Activated T-cell treated with anti-CD3 and anti-CD28 coated beads, Interleukin-2, amount 50 U/mL, for 1 hour (primary cell): ENCODE data around the gene RAI1.
"Not testable (repeated sequence)": the region's sequence is repeated elsewhere in the genome, so short reads cannot be mapped to it uniquely, and the experiment has no call there.

Source experiments
- DNase-seq: peaks from one replicate; pipeline ENCODE4 v3.0.0-alpha.2; 2020

RAI1 gene, protein sequence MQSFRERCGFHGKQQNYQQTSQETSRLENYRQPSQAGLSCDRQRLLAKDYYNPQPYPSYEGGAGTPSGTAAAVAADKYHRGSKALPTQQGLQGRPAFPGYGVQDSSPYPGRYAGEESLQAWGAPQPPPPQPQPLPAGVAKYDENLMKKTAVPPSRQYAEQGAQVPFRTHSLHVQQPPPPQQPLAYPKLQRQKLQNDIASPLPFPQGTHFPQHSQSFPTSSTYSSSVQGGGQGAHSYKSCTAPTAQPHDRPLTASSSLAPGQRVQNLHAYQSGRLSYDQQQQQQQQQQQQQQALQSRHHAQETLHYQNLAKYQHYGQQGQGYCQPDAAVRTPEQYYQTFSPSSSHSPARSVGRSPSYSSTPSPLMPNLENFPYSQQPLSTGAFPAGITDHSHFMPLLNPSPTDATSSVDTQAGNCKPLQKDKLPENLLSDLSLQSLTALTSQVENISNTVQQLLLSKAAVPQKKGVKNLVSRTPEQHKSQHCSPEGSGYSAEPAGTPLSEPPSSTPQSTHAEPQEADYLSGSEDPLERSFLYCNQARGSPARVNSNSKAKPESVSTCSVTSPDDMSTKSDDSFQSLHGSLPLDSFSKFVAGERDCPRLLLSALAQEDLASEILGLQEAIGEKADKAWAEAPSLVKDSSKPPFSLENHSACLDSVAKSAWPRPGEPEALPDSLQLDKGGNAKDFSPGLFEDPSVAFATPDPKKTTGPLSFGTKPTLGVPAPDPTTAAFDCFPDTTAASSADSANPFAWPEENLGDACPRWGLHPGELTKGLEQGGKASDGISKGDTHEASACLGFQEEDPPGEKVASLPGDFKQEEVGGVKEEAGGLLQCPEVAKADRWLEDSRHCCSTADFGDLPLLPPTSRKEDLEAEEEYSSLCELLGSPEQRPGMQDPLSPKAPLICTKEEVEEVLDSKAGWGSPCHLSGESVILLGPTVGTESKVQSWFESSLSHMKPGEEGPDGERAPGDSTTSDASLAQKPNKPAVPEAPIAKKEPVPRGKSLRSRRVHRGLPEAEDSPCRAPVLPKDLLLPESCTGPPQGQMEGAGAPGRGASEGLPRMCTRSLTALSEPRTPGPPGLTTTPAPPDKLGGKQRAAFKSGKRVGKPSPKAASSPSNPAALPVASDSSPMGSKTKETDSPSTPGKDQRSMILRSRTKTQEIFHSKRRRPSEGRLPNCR (N-terminal part only)

GRCh38 chr17:17681187-17681743, at the start of gene RAI1:
Gene RAI1 (plus strand): TSS chr17:17681458. CDS start chr17:17792949, 111,491 bp downstream.
- DNase-seq = peak; percentile 83

DNA sequence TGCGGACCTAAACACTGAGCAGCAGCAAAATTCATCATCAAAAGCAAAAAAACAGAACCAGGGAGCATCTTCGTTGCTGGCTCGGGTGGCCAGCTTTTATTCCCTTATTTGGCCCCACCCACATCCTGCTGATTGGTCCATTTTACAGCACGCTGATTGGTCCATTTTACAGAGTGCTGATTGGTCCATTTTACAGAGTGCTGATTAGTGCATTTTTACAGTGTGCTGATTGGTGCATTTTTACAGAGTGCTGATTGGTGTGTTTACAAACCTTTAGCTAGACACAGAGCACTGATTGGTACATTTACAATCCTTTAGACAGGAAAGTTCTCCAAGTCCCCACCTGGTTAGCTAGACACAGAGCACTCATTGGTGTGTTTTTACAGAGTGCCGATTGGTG, 48.6 kb upstream of the RAI1 start:
- not testable (repeated sequence) for DNase-seq

- DNase-seq = no peak
These were observed 47.9 kb upstream of the RAI1 start for GRCh38 chr17:17633310-17633709.

- no peak for DNase-seq
These were observed 46.1 kb upstream of the RAI1 start for GRCh38 chr17:17635126-17635525.

DNA sequence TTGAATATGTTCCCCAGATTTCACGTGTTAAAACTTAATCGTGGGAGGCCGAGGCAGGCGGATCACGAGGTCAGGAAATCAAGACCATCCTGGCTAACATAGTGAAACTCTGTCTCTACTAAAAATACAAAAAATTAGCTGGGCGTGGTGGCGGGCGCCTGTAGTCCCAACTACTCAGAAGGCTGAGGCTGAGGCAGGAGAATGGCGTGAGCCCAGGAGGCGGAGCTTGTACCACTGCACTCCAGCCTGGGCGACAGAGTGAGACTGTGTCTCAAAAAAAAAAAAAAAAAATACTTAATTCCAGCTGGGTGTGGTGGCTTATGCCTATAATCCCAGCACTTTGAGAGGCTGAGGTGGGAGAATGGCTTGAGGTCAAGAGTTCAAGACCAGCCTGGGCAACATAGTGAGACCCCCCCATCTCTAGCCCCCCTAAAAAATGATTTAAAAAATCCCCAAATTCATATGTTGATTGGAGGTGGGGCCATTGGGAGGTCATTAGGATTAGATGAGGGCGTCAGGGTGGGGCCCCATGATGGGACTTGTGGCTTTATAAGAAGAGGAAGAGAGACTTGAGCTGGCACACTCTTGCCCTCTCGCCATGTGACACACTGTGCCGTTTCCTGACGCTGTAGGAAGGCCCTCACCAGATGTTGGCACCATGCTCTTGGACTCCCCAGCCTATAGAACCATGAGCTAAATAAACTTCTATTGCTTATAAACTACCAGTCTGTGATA, 45.6 kb upstream of the RAI1 start:
- DNase-seq = not testable (repeated sequence)

- no peak for DNase-seq
These were observed 44.9 kb upstream of the RAI1 start for GRCh38 chr17:17636272-17636885.

DNA sequence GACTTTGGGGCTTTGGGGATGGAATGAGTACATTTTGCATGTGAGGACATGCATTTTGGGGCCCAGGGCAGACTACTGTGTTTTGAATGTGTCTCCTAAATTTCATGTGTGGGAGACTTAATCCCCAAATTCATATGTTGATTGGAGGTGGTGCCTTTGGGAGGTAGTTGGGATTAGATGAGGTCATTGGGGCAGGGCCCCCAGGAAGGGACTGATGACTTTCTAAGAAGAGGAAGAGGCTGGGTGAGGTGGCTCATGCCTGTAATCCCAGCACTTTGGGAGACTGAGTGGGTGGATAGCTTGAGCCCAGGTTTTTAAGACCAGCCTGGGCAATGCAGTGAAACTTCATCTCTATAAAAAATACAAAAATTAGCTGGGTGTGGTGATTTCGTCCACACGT, 42.8 kb upstream of the RAI1 start:
- DNase-seq = no peak

- DNase-seq = not testable (repeated sequence)
These were observed 41.5 kb upstream of the RAI1 start for GRCh38 chr17:17639661-17640270.

GRCh38 chr17:17641621-17642409, 39.4 kb upstream of the RAI1 start:
- DNase-seq = peak; percentile 80

GRCh38 chr17:17645148-17645547, 36.1 kb upstream of the RAI1 start:
- DNase-seq = not testable (repeated sequence)

- DNase-seq = no peak
These were observed 35.3 kb upstream of the RAI1 start for GRCh38 chr17:17645961-17646360.

DNA sequence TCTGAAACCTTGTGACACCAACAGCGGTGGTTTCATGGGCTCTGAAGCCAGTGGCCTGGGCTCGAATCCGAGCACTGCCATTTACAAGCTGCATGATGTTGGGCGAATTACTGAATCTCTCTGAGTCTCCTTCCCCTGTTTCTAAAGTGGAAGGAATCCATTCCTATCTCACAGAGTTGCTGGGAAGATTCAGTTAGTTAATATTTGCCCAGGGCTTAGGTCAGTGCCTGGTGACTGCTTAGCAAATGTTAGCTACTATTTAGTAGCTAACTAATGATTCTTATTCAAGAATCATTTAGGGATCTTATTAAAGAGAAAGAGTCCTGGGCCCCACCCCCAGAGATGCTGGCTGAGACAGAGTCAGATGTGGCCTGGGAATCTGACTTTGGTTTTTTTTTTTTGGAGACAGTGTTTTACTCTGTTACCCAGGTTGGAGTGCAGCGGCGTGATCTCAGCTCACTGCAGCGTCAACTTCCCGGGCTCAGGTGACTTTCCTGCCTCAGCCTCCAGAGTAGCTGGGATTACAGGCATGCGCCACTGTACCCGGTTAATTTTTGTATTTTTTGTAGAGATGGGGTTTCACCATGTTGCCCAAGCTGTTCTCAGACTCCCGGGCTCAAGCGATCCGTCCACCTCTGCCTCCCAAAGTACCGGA, 33.6 kb upstream of the RAI1 start:
- no peak for DNase-seq

DNA sequence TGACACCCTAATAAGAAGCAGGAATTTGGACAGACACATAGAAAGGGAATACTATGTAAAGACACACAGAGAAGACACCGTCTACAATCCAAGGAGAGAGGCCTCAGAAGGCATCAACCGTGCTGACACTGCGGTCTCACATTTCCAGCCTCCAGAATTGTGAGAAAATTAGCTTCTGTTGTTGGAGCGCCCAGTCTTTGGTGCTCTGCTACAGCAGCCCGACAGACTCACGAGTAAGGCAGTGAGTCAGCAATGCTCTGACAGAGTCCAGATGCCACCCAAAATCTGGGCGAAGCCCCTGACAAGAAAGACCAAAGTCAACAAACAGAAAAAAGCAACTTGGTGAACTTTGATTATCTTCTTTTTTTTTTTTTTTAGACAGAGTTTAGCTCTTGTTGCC, 32.5 kb upstream of the RAI1 start:
- DNase-seq = no peak

DNA sequence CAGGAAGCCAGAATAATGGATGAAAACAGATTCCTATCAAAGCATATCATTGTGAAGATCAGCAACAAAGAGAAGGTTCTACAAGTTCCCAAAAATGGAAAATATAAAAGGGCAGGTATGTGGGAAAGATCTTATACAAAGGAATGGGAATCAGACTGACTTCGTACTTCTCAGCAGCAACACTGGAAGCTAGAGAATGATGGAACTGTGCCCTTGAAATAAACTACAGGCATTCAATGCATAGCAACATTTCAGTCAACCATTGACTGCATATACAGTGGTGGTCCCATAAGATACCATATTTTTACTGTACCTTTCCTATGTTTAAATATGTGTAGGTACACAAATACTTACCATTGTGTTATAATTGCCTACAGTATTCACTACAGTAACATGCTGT, 30.3 kb upstream of the RAI1 start:
- DNase-seq = no peak

- DNase-seq = no peak
These were observed 27.9 kb upstream of the RAI1 start for GRCh38 chr17:17653343-17653742.

GRCh38 chr17:17659340-17659739, 21.9 kb upstream of the RAI1 start:
- DNase-seq = no peak

DNA sequence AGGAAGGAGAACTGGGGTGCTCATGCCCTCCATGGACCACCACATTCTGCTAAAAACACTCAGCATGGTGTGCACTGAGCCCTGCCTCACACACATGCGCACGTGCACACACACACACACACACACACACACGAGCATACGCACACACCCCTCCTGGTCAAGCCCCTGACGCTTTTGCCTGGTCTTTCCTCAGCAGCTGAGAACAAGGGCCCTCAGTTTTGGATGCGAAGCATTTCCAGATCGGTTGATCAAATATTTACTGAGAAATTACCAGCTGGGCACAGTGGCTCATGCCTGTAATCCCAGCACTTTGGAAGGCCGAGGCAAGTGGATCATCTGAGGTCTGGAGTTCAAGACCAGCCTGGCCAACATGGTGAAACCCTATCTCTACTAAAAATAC, 20.1 kb upstream of the RAI1 start:
- no peak for DNase-seq

- DNase-seq = no peak
These were observed 19.3 kb upstream of the RAI1 start for GRCh38 chr17:17661834-17662385.
